HG02642 (cell line): ENCODE results near the gene SAMD4A.
"Not testable (repeated sequence)": the region's sequence is repeated elsewhere in the genome, so short reads cannot be mapped to it uniquely, and the experiment has no call there.

Experiments
- ATAC-seq: cut with Tn5 transposase; IDR thresholded peaks from one replicate; pipeline ENCODE4 v1.9.1; 2021; ENCODE audit warnings: mild to moderate bottlenecking; ENCODE audit not compliant: unreplicated experiment, poor library complexity

The SAMD4A gene

DNA sequence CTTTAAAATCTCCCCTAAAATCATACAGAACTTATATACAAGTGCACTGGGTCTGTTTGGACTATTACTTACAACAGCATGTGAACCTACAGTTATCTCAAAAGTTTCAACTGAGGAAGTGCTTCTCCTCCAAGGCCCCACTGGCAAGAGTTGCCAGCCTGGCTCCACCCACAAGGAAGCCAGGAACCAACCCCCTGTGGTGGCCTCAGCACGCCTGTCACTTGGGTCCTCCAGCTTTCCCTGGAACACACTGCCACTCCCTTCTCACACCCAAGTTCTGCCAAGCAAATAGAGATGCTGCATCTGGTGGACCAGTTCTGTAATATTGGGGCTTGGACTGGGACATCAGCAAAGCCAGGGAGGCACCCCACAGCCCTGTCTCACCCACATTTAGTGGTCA is 220.3 kb downstream of the SAMD4A start:
- ATAC-seq = no peak

DNA sequence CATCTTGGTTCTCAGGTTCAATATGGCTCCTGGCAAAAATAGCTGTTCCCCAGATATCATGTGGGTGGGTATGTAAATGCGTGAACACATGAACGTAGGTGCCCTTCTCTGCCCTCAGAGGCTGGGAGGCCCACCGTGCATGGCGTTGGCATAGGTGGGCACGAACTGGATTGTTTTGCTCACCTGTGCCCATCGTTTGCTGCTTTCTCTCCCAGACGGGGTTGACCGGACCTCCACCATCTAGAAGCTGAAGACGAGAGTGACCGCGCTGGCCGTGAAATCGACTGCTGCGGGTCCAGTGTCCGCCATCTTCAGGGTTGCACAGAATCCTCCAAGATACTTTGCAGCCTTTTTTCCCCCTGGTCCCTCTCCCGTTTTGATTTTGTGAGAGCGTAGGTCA is 221.8 kb downstream of the SAMD4A start:
- no peak for ATAC-seq

DNA sequence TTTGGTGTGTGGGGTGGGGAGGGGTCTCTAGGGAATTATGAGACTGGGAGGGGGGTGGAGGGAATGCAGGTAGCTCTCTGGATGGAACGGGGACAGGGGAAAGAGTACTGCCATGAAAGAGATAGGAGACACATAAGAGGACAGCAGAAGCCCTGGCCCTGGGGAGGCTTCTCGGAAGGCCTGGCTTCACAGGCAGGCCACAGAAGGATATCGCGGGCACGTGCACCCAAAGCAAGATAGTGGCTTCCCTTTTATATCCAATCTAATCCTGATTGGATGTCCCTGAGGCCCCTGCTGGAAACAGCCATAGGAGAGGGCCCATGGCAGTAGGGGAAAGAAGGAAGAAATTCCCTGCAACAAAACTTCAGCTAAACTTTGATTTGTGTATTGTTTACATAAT is 222.2 kb downstream of the SAMD4A start:
- no peak for ATAC-seq

DNA sequence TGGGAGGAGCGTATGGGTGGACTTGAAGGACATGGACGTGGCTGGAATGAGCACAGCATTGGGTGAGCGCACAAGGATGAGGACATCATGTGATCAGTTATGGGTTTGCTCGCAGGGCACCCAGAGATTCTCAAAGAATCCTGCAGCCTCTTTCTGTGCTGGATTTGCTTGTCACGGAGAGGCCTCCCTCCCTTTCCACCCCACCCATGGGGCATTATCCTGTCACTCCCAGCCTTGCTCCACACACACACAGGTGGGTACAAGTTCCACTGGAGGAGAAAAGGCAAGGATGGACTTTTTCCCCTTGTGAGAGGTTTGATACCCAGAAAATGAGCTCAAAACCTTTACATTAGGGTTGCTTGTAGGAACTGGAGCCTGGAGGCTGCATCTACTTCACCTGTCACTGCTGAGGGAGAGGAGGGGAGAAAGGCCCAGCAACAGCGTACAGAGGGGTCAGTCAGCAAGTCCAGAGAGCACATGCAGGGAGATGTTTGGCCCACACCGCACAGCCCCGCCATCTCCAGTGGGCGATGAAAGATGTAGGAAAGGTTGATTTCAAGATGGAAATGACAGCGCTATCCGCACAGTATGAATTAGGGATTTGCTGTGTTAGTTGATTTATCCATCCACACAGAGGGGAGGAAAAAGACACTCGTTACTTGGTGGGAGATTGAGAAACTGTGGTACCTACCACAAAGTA is 223.0 kb downstream of the SAMD4A start:
- ATAC-seq = no peak

DNA sequence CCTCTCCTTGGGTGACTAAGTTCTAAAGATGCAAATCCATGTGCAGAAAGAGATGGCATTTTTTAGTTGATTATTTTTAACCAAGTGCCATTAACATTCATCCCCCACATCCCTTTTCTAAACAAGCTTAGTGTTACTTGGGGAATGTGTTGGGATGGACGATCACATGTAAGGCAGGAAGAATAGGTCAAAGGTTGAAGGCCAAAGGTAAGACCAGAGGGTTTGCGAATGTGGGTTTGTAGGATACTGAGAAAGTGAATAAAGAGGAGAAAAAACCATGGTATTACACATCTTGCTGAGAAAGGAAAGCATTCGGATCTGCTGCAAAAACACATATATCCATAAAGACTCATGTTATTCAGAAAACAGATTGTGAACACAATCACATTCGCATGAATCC is 224.1 kb downstream of the SAMD4A start:
- ATAC-seq = no peak

DNA sequence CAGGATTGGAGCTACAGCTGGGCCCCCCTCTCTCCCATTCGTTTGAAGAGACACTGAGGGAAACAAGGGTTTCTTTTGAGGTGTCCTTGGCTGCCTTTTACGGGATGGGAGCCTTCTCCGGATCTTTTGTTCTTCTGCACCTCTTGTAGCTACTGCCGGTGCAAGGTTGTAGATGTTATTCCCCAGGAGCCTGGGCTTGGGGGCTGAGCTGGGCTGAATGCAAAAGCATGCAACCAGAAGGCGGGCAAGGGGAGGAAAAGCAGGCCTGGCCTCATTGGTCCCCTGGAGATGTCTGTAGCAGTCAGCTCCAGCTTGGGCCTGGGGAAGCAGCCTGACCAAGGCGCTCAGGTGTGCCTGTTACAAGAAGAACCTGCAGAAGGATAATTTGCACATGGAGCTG is 225.4 kb downstream of the SAMD4A start:
- ATAC-seq = no peak

DNA sequence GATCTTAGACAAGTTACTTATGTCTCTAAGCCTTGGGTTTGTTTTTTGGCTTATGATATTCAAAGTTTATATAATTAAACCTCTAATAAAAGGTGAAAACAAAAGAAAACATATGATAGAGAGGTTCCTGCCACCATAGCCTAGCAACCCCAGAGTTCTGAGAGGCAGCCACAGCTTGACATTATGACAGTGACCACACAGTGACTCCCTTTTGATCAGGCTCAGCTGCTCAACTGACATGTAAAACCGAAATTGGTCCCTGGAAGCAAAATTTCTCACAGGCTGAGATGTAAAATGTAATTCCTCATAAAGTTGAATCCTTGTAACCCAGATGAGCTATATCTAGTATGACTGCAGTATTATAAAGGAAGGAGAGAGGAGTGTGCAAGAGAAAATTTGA is 227.2 kb downstream of the SAMD4A start:
- ATAC-seq = no peak

DNA sequence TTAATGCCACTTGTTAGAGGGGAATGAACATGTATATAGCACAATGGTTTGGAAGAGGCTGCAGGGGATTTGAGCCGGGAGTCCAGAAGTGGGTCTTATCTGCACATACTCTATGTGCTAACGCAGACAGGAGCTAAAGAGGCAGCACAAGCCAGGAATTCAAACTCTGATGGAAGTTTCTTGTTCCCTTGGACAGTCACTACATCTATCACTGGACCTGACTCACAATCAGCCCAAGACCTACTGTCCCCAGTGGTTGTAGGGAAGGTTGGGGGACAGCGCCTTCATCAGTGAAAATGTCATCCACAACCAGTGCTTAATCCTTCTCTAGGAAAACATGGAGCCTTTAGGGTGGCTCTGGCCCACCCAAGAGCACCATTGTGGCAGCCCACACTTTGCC is 227.9 kb downstream of the SAMD4A start:
- ATAC-seq = no peak

DNA sequence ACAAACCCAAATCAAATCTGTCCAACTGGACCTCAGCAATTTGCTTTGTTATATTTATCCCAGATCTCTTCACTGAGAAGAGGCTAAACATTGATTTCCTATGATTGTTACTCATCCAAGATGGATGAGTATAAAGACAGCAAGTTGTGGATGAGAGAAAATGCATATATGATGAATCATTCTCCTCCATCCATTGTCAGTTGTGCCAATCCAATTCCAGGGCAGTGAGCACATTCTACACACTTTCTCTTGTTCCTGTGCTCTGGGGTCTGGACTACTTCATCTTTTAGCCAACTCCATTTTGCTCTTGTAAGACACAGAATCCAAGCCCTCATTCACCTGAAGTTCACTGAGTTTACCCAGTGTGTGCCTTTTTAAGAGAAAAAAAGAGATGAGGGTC is 230.0 kb downstream of the SAMD4A start:
- no peak for ATAC-seq

DNA sequence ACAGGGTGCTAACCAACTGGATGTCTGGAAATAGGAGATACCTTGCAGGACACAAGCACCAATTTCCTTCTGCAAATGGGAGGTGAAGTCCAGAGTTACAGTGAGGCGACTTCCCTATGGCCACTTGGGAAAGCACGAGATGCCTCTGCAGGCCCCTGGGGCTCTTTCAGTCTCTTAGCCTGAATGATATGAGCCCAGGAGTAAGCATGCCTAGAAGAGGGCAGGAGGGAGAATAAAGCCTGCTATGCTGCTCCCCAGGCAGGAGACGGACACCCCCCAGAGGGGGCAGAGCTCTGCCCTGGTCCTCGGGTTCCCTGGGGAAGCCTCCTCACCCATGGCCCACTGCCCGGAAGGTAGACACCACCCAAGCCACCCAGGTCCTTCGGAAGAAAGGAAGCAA is 230.6 kb downstream of the SAMD4A start:
- no peak for ATAC-seq

DNA sequence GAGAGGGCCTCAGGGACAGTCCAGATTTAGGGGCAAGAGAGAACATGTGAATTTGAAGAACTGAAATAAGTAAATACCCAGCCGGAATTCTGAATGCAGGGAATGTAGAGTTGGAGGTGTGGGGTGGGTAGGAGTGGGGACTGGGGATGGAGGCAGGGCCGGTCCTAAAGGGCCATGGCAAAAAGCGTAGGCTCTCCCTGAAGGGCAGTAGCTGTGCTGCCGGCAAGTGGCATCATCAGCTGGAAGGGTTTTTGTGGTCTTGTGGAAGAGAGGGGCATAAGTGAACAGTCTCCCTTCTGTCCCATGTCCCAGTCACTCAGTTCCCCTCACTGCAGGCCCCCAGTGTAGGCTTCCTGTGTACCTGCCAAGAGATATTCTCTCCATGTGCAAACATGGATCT is 231.1 kb downstream of the SAMD4A start:
- no peak for ATAC-seq

DNA sequence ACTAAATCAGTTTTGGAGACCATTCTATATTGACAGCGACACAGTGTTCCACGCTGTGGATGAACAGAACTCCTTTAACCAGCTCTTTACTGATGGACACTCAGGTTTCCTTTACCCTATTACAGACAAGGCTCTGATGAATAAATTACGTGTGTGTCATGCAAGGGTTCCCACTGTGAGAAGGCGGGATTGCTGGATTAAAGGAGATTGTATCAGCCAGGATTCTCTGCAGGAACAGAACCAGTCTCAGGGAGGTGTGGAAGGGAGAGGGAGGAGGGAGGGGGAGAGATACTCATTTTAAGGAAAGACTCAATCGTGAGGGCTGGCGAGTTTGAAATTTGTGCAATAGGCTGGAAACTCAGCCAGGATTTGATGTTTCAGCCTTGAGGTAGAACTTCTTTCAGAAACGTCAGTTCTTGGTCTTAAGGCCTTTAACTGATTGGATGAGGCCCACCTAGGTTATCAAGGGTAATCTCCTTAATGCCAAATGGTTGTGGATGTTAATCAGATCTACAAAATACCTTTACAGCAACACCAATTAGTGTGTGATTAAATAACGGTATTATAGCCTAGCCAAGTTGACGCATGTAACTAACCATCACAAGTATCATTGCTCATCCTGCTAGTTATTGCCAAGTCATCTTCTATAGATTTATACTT is 231.7 kb downstream of the SAMD4A start:
- ATAC-seq = no peak

DNA sequence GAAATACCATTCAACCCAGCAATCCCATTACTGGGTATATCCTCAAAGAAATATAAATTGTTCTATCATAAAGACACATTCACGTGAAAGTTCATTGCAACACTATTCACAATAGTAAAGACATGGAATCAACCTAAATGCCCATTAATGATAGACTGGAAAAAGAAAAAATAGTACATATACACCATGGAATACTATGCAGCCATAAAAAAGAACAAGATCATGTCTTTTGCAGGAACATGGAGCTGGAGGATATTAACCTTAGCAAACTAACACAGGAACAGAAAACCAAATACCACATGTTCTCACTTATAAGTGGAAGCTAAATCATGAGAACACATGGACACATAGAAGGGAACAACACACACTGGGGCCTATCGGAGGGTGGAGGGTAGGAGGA is 234.6 kb downstream of the SAMD4A start:
- not testable (repeated sequence) for ATAC-seq

DNA sequence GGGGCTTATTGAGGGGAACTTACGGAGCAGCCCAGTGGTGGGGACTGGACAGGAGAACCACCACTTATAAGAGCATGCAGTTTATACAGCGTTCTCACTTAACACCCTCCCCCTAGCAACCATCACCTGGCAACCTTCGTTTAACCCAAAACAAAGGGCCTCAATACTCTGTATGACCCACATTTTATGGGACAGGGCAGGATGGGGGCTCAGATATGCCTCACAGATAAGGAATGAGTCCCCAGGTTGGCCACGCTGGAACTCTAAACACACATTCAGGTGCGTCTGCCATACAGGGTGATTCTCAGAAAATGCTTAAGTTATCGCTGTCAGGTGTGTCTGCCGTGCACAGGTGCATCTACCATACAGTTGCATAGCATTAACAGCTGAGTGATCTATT is 236.5 kb downstream of the SAMD4A start:
- no peak for ATAC-seq

DNA sequence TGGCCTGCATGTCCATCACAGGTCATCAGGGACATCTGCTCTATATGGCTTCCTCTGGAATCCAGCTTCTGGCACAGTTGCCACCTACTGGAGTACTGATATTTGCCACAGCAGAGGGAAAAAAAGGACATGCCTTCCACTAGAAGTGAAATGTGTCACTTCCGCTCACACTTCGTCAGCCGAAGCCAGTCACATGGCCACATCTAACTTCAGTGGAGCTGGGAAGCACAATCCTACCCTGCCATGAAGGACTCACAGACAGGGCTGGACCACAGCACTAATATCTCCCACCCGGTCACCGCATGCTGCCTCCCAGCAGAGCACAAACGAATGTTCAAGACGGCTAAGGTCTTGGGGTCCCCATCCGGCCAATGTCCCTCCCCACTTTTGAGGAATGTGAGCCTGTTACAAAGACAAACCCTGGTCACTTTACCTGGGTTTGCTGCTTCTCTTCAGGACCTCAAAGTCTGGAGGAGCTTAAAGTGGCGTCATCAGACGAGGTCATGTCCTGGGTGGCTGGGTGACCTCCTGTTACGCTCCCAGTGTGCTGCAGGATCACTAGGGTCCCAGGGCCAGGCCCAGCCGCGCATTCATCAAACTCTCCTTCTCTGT is 237.1 kb downstream of the SAMD4A start:
- no peak for ATAC-seq

DNA sequence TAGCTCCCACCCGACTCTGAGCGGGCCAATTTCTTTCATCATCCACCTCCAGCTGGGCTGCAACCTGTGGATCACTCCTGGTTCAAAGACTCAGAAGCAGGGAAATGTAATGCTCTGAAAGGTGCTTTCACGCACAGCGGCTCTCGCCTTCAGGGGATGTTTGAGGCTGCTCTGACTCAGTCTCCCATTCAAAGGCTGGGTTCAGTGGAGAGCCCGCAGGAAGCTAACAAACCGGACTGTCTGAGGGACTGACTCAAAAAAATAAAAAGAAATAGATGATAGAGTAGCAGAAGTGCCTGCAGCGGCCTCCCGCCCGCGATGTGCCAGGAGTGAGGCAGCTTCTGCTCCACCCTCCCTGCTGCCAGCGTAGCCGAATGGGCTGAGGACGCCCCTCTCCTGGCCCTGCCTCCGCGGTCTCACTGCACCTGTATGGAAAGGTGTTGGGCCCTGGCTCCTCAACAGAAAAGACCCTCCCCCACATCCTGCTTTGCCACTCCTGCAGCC is 237.7 kb downstream of the SAMD4A start:
- ATAC-seq = no peak

DNA sequence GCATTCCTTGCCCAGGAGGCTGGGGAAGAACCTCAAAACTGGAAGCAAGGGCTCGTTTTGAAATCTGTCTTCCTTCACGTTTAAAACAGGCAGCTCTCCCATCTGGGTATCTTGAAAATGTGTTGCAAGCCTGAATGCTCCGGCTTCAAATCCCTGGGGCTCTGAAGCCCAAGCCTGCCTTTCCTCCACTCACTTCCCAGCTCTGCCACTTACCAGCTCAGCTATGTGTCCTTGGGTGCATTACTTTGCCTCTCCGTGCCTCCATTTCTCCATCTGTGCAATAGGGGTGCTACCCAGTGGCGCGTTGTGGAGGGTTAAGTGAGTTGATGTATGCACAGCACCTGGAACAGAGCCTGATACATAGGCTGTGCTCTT is 238.1 kb downstream of the SAMD4A start:
- ATAC-seq = no peak

DNA sequence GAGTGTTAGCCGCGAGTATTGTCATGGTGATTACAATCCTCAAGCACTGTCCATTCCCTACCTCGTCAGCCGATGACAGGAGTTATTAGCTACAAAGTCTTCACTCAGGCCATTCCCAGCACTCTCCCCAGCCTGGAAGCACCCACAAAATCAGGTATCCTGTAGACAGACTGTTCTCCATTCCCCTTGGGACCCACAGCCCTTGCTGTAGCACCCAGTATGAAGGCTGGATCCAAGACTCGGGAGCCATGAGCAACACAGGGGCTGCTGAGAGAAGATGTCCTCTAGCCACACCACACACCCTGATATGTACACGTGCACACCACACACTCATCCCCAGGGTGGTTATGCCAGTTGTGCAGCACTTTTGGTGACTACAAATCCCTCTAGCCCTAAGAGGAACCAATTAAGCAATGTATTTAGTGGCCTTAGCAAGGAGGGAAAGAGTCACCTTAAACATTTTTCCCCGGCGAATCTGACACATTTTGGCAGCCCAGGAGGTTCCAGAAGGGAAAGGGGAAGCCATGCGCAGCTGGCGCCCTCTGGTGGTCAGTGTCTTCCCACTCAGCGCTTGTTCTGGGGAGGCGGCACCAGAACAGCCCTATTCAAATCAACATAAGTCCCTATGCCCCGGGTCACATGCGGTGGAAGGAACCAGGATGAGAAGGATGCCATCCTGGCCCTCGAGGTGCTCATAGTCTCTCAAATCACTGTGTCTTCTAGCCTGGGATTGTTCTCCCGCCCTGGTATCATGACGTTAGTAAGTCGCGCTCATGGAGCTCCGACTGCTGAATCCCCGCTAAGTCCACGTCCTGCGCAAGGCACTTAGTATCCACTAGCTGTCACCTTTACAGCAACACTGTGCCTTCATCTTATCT is 238.8 kb downstream of the SAMD4A start:
- ATAC-seq = peak; percentile 75

DNA sequence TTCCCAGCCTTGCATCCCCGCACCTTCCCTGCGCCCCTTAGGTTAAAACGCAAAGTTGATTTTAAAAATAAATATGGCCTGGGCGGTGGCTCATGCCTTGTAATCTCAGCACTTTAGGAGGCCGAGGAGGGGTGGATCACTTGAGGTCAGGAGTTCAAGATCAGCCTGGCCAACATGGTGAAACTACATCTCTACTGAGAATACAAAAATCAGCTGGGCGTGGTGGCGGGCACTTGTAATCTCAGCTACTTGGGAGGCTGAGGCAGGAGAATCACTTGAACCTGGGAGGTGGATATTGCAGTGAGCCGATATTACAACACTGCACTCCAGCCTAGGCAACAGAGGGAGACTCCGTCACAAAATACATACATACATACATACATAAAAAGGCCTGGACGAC is 239.7 kb downstream of the SAMD4A start:
- ATAC-seq = no peak

DNA sequence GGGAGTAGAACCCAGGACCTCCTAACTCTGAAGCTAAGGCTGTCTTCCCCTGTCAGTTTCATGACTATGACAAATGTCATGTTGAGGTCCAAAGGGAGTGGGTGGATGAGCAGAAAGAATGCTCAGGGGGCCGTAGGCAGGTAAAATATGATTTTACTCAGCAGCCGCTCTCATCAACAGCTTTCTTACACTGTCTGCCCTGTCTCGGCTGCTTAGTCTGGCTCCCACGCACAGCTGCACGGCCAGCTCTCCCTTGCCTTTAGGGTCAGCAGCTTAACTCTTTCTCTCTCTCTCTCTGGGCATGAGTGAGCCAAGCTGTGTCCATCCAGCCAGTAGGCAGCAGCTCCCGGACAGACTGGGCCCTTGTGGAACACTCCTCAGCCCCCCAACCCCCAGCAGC is 240.5 kb downstream of the SAMD4A start:
- ATAC-seq = no peak

DNA sequence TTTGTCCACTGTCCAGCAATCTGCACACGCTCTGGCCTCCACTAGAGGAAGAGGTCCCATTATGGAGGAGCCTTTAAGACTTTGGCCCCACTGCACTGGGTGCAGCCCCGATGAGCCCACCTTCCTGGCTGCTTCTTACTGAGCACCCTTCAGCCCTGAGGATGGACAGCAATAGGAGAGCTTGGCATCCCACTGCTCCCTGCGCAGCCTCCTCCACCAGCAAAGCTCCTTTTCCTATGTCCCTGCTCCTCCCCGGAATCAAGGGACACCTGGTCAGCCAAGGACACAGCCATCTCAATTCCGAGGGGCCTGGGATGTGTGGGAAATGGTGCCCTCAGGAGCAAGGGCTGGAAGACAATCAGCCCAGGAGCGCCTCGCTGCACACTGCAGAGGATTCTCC is 241.0 kb downstream of the SAMD4A start:
- ATAC-seq = no peak
